ENCODE results near the gene PSD4.

PSD4 gene

DNA sequence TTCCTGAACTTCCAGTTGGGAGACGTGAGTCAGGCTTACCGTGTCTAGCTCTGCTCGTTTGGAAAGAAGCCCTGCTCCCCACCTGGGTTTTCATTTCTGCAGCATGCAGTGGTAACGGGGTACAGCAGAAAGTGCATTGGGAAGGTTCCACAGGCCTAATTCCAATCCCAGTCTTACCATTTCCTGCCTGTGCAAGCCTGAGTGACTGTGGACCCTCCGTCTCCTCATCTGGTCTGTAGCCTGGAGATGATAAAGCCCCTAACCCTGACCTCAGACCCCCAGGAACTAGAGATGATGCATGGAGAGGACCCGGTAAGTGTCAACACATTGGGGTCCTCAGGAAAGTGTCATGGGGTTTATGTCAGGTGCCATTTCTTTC is 5.8 kb upstream of the PSD4 start:
- DNase-seq (ENCODE audit: low spot score), result no peak

DNA sequence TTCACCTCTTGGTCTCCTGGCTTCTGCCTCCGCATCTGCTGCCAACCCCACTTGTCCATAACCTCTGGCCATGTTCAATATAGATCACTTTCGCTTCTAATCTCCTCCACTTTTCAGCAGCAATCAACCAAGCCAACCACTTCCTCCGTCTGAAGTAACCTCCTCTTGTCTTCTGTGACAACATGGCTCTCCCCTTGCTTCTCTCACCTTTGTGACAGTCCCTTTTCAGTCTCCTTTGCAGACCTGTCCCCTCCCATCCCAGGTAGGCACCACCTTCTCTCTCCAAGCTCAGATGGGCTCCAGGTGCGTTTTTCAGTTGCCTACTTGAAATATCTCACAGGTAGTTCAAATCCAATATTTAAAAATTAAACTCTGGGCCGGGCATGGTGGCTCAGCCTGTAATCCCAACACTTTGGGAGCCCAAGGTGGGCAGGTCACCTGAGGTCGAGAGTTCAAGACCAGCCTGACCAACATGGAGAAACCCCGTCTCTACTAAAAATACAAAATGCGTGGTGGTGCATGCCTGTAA is 4.7 kb upstream of the PSD4 start:
- no peak for DNase-seq (ENCODE audit: low spot score)

- DNase-seq (ENCODE audit: low spot score), result no peak
These were observed 4.2 kb upstream of the PSD4 start for GRCh38 chr2:113169586-113169985.

GRCh38 chr2:113171334-113172075 is 2.3 kb upstream of the PSD4 start:
- DNase-seq (ENCODE audit: low spot score), result no peak

- no peak for DNase-seq (ENCODE audit: low spot score)
These were observed 840 bp upstream of the PSD4 start for GRCh38 chr2:113172721-113173541.

GRCh38 chr2:113174376-113174750 is 592 bp downstream of the PSD4 start:
- DNase-seq (ENCODE audit: low spot score), result no peak

- no peak for DNase-seq (ENCODE audit: low spot score)
These were observed 1.4 kb downstream of the PSD4 start for GRCh38 chr2:113175042-113175628.

DNA sequence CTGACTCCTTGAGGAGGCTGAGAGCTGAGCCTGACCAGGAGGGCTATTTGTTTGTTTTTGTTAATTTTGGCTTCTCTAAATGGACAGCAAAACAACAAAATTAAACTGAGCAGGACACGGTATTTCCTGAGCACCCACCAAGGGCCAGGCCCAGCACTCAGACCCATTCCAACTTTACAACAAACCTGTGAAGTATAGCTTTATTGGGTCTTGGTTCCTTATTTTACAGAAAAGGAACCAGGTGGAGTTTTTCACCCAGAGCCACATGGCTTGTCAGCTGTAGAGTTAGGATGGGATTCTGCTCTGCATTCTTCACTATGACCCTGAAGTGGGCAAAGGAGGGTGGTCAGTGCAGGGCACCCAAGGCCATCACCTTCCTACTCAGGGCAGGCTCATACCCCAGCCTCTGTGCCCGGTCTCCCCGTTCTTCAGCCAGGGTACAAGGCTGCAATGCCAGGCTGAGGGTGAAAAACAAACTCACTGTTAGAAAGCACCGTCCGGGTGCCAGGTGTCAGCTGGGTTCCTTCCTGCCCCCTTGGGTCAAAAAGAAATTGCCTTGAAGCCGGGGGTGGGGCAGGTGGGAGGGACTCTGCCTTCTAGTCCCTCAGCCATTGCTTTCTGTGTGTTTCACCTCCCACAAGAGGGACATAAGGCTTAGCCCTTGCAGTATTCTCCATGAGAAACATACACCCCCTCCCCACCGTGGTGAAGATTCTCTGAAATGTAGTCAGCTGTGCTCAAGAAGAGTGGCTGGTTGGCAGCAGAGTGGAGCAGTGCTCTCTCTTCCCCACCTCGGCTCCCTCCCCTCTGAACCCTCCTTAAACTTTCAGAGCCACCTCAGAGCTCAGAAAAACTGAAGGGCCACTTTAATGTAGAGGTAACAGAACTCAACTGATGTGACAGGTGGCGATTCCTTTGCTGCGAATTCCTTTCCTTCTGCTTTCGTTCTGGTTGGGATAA is 2.2 kb downstream of the PSD4 start:
- DNase-seq (ENCODE audit: low spot score), result no peak

DNA sequence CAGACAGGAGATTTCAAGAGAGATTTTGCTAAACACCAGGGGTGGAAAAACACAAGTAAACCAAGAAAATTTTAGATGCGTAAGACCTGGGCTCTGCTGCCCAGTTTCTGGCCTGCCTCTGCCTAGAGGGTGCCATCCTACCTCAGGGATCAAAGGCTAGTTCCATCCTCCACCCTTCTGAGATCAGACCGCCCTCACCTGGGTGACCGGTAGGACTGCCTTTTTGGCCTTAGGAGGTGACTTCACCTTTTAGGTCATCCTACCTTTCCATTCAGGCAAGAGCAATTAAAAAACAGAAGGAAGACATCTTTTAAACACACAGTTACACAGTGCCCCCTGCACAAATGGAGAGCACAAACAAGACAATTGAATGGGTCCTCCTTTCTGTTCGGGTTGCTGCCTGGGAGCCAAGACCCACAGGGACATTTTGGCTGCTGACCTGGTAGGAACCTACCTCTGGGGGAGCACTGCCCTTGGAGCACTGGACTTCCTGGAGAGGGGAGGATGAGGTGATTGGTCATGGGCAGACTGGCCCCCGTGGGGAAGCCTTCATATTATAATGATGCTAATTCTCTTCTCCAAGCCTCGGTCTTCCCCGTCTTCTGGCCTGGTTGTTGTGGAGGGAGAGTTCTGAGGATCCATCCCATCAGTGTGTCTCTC is 3.1 kb downstream of the PSD4 start:
- DNase-seq (ENCODE audit: low spot score), result no peak

DNA sequence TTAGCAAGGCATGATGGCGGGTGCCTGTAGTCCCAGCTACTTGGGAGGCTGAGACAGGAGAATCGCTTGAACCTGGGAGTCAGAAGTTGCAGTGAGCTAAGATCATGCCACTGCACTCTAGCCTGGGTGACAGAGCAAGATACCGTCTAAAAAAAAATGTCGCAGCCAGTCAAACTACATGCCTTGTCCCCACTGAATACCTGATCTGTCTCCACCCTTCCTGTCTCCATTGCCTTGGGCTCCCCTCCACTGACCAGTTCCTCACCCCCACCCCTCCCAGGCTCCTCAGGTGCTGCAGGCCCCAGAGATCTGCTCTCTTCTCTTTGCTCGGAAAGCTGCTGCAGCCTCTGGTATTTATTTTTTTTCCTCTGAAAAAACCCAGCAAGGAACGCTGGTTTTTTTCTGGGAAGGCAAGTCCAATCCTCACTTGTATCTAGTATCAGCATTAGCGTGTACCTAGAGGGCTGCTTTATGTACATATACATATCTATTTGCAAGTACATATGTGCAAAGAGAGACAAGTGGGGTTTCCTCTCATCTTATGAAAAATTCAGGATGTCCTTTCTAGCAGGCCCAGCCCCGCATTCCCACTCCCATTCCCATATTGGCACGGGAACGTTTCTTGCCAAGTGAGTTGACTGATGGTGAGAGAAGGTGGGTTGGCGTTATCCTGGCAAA is 4.4 kb downstream of the PSD4 start:
- DNase-seq (ENCODE audit: low spot score), result no peak

GRCh38 chr2:113178891-113179290 is 5.1 kb downstream of the PSD4 start:
- DNase-seq (ENCODE audit: low spot score), result no peak

- no peak for DNase-seq (ENCODE audit: low spot score)
These were observed 5.8 kb downstream of the PSD4 start for GRCh38 chr2:113179446-113180045.

GRCh38 chr2:113180131-113180946 is 6.6 kb downstream of the PSD4 start:
- no peak for DNase-seq (ENCODE audit: low spot score)

DNA sequence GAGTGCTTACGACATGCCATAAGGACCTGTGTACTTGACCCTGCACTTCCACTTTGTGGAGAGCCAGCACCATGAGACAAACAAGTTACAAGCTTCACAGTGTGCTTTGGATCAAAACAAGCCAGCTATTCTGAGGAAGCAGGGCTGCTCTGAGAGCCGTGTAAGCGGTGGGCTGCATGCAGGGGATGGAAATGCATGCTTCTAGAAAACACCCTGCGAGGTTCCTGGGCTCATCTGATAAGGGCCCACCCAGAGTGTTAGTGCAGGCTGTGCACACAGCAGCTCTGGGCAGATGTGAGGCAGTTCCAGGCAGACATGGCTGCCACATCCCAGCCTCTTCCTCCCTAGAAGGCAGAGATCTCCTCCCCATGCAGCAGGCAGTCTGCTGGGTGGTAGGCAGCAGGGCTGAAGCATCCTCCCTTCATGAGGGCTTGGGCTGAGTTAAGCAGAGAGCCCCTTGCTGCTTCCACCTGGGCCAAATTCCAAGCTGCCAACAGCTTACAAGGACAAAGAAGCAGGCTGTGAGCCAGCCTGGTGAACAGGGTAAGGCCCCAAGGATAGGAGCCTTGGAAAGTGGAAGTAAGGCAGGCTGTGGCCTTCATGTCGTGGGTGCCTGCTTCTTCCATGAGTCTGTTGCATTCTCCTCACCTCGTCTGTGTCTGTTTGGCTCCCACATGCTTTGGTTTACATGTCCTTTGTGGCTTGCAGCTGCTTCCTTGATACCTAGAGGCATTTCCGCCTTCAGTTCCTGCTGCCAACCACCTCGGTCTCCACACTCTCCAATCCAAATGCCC is 7.7 kb downstream of the PSD4 start:
- peak; percentile 56 for DNase-seq (ENCODE audit: low spot score)

GRCh38 chr2:113182471-113183260 is 8.9 kb downstream of the PSD4 start:
- no peak for DNase-seq (ENCODE audit: low spot score)

GRCh38 chr2:113183264-113183663 is 9.5 kb downstream of the PSD4 start:
- DNase-seq (ENCODE audit: low spot score), result no peak

- no peak for DNase-seq (ENCODE audit: low spot score)
These were observed 9.9 kb downstream of the PSD4 start for GRCh38 chr2:113183703-113184102.

All from kidney capillary endothelial cell (primary cell).